Aorta (tissue), 5 donors: ENCODE measurements around the gene PLA2G2A. TPM values are rescaled to one million over a fixed set of nuclear protein-coding genes. Genes with fewer than 3 reads are reported as not detected.
"Not testable (repeated sequence)": the region's sequence is repeated elsewhere in the genome, so short reads cannot be mapped to it uniquely, and the experiment has no call there.

Source experiments
- ATAC-seq: fragments of 200-7000 bp; cut with Tn5 transposase; one replicate; pipeline ENCODE4 v1.9.1; 2022; ENCODE audit warnings: moderate library complexity; ENCODE audit not compliant: low FRiP score
- DNase-seq, 2 donors: peaks; one replicate each; pipeline ENCODE4 v3.0.0-alpha.2; 2020
- H3K27ac ChIP-seq, 2 donors: one replicate each; pipeline ENCODE4 v1.5.1; 2013; ENCODE audit warnings: low read length in 2 of 2, mild to moderate bottlenecking in 2 of 2, moderate library complexity in 2 of 2, control low read depth in 1 of 2, inconsistent platforms in 1 of 2, low read depth in 1 of 2
- H3K27me3 ChIP-seq, 2 donors: one replicate each; pipeline ENCODE4 v1.6.1; 2013; ENCODE audit warnings: control low read depth in 1 of 2, low read length in 1 of 2, mild to moderate bottlenecking in 1 of 2, moderate library complexity in 1 of 2; ENCODE audit not compliant: insufficient read depth in 2 of 2, control insufficient read depth in 1 of 2
- H3K36me3 ChIP-seq, 2 donors: one replicate each; pipeline ENCODE4 v1.6.1; 2013; ENCODE audit warnings: control low read depth in 1 of 2, low read length in 1 of 2, mild to moderate bottlenecking in 1 of 2; ENCODE audit not compliant: insufficient read depth in 2 of 2, control insufficient read depth in 1 of 2
- H3K4me1 ChIP-seq, 2 donors: one replicate each; pipeline ENCODE4 v1.6.1; 2013; ENCODE audit warnings: low read length in 2 of 2, control low read depth in 1 of 2, mild to moderate bottlenecking in 1 of 2, moderate library complexity in 1 of 2; ENCODE audit not compliant: insufficient read depth in 2 of 2, control insufficient read depth in 1 of 2
- H3K4me3 ChIP-seq, 2 donors: one replicate each; pipeline ENCODE4 v1.5.1; 2013; ENCODE audit warnings: low read length in 2 of 2, control low read depth in 1 of 2, mild to moderate bottlenecking in 1 of 2
- H3K9me3 ChIP-seq: one replicate; pipeline ENCODE4 v1.6.1; 2013; ENCODE audit warnings: mild to moderate bottlenecking, low read length; ENCODE audit not compliant: control insufficient read depth
- WGBS, 2 donors: extraction: QIAGEN DNeasy Blood & Tissue Kit; methylation state at CpG; one replicate each; pipeline ENCODE4 v1.1.7; 2013; 5-methylcytosine and 5-hydroxymethylcytosine counted together
- intact Hi-C, 2 donors: fragments of 100-400 bp; cut with DNase I; formaldehyde crosslinking; loops; one replicate each; pipeline versions ENCODE4 v1.14.2 to v1.15.0; 2022
- polyA plus RNA-seq, 2 donors: library from polyadenylated mRNA; stranded (reverse); fragments of 200-250 nt; gene quantifications; one replicate each; pipeline ENCODE4 v1.2.3, GENCODE V29; 2013
- total RNA-seq, 2 donors: library from RNA; stranded (reverse); fragmentation: NEBNext Ultra II Directional; extraction: Animal tissue kit (Norgen Biotek cat#: 25700); gene quantifications; one replicate each; pipeline ENCODE4 v1.2.1, GENCODE V29; 2021
- donor health status: healthy with polysubstance abuse.
- donor health status: Bipolar disorder and iron deficiency.
- donor health status: DM: no; HTN: no; CAD: no.
- donor health status: DM: no; HTN: no; CAD: no.
- donor health status: DM: yes; HTN: yes; CAD: no.

The PLA2G2A gene
- total and polyA plus RNA-seq, 4 donors: 11.2 to 2,513 (median 464) TPM

GRCh38 chr1:19942657-19943056, 36.8 kb downstream of the PLA2G2A start:
- H3K4me3 ChIP-seq: no peak overlapping the region
- H3K27me3 ChIP-seq: no peaks in the 10 kb centered on the region
- H3K36me3 ChIP-seq: no peaks in the 10 kb centered on the region
- no peak overlapping the region for H3K27ac ChIP-seq
- ATAC-seq (no peak), DNase-seq (no peak)
- peaks cover 3% of the 10 kb centered on the region for H3K9me3 ChIP-seq
- intact Hi-C loops: no loop called here
- WGBS, 2 donors: 86 to 87% methylated on average over 2 of the region's 2 CpGs
- H3K4me1 ChIP-seq: no peaks in the 10 kb centered on the region

DNA sequence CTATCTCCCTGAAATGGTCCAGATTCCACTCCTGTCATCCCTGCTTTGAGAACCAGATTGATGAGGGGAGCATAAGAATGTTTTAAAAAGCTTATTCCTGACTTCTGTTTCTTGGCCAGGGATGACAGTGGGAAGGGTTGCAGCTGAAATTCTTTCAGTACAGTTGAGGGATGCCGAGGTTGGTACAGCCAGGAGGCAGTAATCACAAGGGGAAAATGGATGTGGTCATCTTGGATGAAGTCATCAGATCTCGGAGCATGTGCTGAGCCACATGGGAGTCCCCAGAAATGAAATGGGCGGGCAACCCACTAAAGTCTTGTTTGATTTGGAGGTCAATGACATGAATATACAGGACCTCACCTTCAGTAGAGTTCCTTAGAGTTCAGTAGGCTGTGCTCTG, 37.3 kb downstream of the PLA2G2A start:
- ATAC-seq: no peak
- Histone ChIP-seq H3K27me3 (no peaks in the 10 kb centered on the region), H3K4me1 (no peaks in the 10 kb centered on the region), H3K9me3 (peaks cover 3% of the 10 kb centered on the region), H3K27ac (no peak overlapping the region), H3K36me3 (no peaks in the 10 kb centered on the region), H3K4me3 (no peak overlapping the region)
- intact Hi-C loops: no loop called here
- no peak for DNase-seq
- WGBS, 2 donors: 47 to 56% methylated on average over 3 of the region's 3 CpGs

DNA sequence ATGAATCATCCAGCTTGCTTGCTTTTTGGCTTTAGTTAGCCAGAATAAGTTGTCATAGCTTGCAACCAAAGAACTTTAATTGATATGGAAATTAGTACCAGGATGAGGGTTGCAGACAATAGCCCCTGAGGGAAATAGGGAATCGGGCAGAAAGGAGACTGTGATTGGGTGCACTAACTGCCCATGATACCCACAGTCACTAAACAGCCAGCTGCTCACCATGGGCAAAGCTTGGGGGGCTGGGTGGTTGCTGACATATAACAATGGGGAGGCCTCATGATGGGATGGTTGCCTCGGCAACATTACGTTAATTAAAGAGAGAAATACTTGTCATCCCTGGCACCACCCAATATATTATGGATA, 38.2 kb downstream of the PLA2G2A start:
- ATAC-seq: no peak
- DNase-seq: no peak
- Histone ChIP-seq H3K27ac (no peak overlapping the region), H3K4me3 (no peak overlapping the region), H3K9me3 (peaks cover 3% of the 10 kb centered on the region), H3K27me3 (no peaks in the 10 kb centered on the region), H3K4me1 (no peaks in the 10 kb centered on the region), H3K36me3 (no peaks in the 10 kb centered on the region)
- intact Hi-C loops: no loop called here
- WGBS, 2 donors: 91 to 95% methylated on average over 3 of the region's 3 CpGs

DNA sequence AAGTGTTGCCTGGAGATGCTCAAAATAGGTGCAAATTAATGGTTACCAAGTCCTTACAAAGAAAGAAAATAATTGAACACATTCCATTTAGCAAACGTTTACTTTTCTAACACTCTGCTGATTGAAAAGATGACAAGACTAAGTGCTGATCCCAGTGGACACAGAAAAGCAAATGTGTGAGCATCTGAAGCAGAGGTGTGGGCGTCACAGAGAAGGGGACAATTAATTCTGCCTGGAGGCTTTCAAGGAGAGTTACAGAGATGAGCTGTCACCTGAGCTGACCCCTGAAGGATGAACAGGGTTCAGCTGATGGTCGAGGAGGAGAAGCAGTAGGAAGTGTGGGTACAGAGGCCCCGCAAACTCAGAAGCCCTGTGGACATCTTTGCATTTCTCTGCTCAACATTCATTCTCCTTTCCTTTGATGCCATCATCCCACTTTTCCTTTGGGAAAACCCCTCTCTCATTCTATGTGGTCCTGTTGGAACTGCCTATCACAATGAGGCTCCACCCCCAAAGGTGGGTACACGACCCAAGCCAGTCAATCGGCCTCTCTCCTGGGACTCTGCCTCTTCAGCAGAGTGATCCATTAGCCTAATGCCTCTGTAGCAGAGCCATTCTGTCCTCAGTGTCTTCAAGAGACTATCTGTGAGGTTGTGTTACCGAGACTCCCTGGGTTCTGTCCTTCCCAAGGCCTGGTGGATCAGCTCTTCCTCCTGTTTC, 38.8 kb downstream of the PLA2G2A start:
- no peaks in the 10 kb centered on the region for H3K27me3 ChIP-seq
- WGBS, 2 donors: 64 to 68% methylated on average over 7 of the region's 7 CpGs
- no peak overlapping the region for H3K4me3 ChIP-seq
- intact Hi-C loops: no loop called here
- no peaks in the 10 kb centered on the region for H3K4me1 ChIP-seq
- H3K27ac ChIP-seq: no peak overlapping the region
- H3K36me3 ChIP-seq: no peaks in the 10 kb centered on the region
- H3K9me3 ChIP-seq: peaks cover 3% of the 10 kb centered on the region
- no peak for DNase-seq
- ATAC-seq: no peak

GRCh38 chr1:19938472-19938871, 40.9 kb downstream of the PLA2G2A start:
- WGBS, 2 donors: 83 to 86% methylated on average over 1 of the region's 1 CpG
- ATAC-seq (no peak), DNase-seq (no peak)
- Histone ChIP-seq H3K36me3 (no peaks in the 10 kb centered on the region), H3K4me1 (no peaks in the 10 kb centered on the region), H3K4me3 (no peak overlapping the region), H3K9me3 (peaks cover 3% of the 10 kb centered on the region), H3K27me3 (no peaks in the 10 kb centered on the region), H3K27ac (no peak overlapping the region)
- intact Hi-C loops: no loop called here

GRCh38 chr1:19936061-19936750, 43.2 kb downstream of the PLA2G2A start:
- 65 to 78% methylated on average over 3 of the region's 3 CpGs for WGBS, 2 donors
- Histone ChIP-seq H3K36me3 (no peaks in the 10 kb centered on the region), H3K4me3 (no peak overlapping the region), H3K27ac (no peak overlapping the region), H3K9me3 (peaks cover 8% of the 10 kb centered on the region), H3K4me1 (no peaks in the 10 kb centered on the region), H3K27me3 (no peaks in the 10 kb centered on the region)
- intact Hi-C loops: no loop called here
- DNase-seq (no peak), ATAC-seq (no peak)

GRCh38 chr1:19934336-19934735, 45.1 kb downstream of the PLA2G2A start:
- H3K4me1 ChIP-seq: no peaks in the 10 kb centered on the region
- intact Hi-C loops: no loop called here
- ATAC-seq: no peak
- no peak overlapping the region for H3K4me3 ChIP-seq
- no peaks in the 10 kb centered on the region for H3K36me3 ChIP-seq
- H3K9me3 ChIP-seq: peaks cover 5% of the 10 kb centered on the region
- no peak for DNase-seq
- no peak overlapping the region for H3K27ac ChIP-seq
- 83 to 84% methylated on average over 7 of the region's 7 CpGs for WGBS, 2 donors
- H3K27me3 ChIP-seq: no peaks in the 10 kb centered on the region

DNA sequence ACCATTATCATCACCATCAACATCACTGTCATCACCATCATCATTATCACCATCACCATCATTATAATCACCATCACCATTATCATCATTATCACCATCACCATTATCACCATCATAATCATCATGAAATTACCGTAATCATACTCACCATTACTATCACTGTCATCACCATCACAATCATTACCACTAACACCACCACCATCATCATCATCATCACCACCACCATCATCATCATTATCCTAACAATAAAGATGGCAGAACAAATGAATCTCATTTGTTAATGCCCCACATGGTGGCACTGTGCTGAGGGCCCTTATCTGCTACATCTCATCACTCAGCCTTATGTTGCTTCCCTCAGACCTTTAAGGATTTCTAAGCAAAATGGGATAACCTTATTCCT, 46.6 kb downstream of the PLA2G2A start:
- H3K27me3 ChIP-seq: no peaks in the 10 kb centered on the region
- H3K4me1 ChIP-seq: no peaks in the 10 kb centered on the region
- no peak overlapping the region for H3K4me3 ChIP-seq
- DNase-seq: no peak
- H3K36me3 ChIP-seq: no peaks in the 10 kb centered on the region
- no peak overlapping the region for H3K27ac ChIP-seq
- no peak for ATAC-seq
- 0% methylated on average over 1 of the region's 1 CpG for WGBS, 2 donors
- H3K9me3 ChIP-seq: peaks cover 5% of the 10 kb centered on the region
- intact Hi-C loops: no loop called here

- ATAC-seq, H3K36me3 ChIP-seq, H3K4me1 ChIP-seq, DNase-seq, H3K27ac ChIP-seq, intact Hi-C loops, H3K4me3 ChIP-seq, H3K9me3 ChIP-seq, H3K27me3 ChIP-seq: not testable (repeated sequence)
- whole genome bisulfite sequencing, 2 donors: 58 to 64% methylated on average over 3 of the region's 3 CpGs
Measured at GRCh38 chr1:19927130-19927421, 52.3 kb downstream of the PLA2G2A start.
